Endothelial cell of umbilical vein (primary cell): ENCODE data around the gene SLC35A2. TPM values are rescaled to one million over a fixed set of nuclear protein-coding genes. Genes with fewer than 3 reads are reported as not detected.

Source experiments
- BruUV-seq: library from RNA; stranded (reverse); fragments of 400-500 nt; replicated peaks from 2 replicates; lab custom pipeline; 2021; lab: Mats Ljungman, UMichigan
- CTCF ChIA-PET: fragments of 300-600, 350-600 bp; sonication (Branson Sonifier 250); formaldehyde crosslinking; loops from one replicate; lab custom pipeline; 2021; ENCODE audit warnings: antibody characterized with exemption, inconsistent platforms; lab: Charles Lee
- POLR2A ChIA-PET: fragments of 300-600, 350-600 bp; sonication (Branson Sonifier 250); formaldehyde crosslinking; loops from one replicate; lab custom pipeline; 2021; ENCODE audit warnings: antibody characterized with exemption, inconsistent platforms; lab: Charles Lee
- DNase-seq: peaks from one replicate; pipeline ENCODE4 v3.0.0-alpha.2; 2011; ENCODE audit warnings: low read depth, low spot score
- FAIRE-seq: peaks from 2 replicates; lab custom pipeline; 2011; peaks lifted over from hg19 to GRCh38; lab: Jason Lieb, UNC
- H2AFZ ChIP-seq: 2 replicates; pipeline ENCODE4 v1.6.0; 2012; ENCODE audit warnings: low read depth, low read length, control low read depth, inconsistent platforms
- H3K27ac ChIP-seq: 2 replicates; pipeline ENCODE4 v1.5.1; 2011; ENCODE audit warnings: low read depth, mild to moderate bottlenecking, control low read depth, low read length, moderate library complexity; ENCODE audit not compliant: insufficient read depth
- H3K27me3 ChIP-seq, 2 experiments: 2 replicates each; pipeline versions ENCODE4 v1.6.0 to v1.6.1; 2011; ENCODE audit warnings: low read length in 2 of 2, mixed read lengths in 1 of 2; ENCODE audit not compliant: control insufficient read depth in 2 of 2, insufficient read depth in 2 of 2
- H3K36me3 ChIP-seq, 2 experiments: 2 replicates in 1 of 2; 3 replicates in 1 of 2; pipeline ENCODE4 v1.5.1; 2011; ENCODE audit warnings: low read length in 2 of 2, mild to moderate bottlenecking in 1 of 2, moderate library complexity in 1 of 2; ENCODE audit not compliant: control insufficient read depth in 2 of 2, insufficient read depth in 2 of 2; ENCODE audit errors: extremely low read depth in 1 of 2
- H3K4me1 ChIP-seq: 3 replicates; pipeline ENCODE4 v1.5.1; 2011; ENCODE audit warnings: mild to moderate bottlenecking, low read length; ENCODE audit not compliant: control insufficient read depth, insufficient read depth; ENCODE audit errors: extremely low read depth
- H3K4me2 ChIP-seq: 2 replicates; pipeline ENCODE4 v1.6.1; 2011; ENCODE audit warnings: low read length, control low read depth, mixed read lengths; ENCODE audit not compliant: insufficient read depth
- H3K4me3 ChIP-seq, 3 experiments: fragments of 200-600 bp in 1 of 3; sonication (generic), shearing (Covaris generic) in 1 of 3; replicated peaks in 1 of 3; 2 replicates each; pipeline ENCODE4 v1.5.1; 2011 to 2016; ENCODE audit warnings: control low read depth in 3 of 3, low read length in 3 of 3, mild to moderate bottlenecking in 2 of 3, inconsistent platforms in 1 of 3, low read depth in 1 of 3, moderate library complexity in 1 of 3; ENCODE audit not compliant: insufficient read depth in 1 of 3
- H3K79me2 ChIP-seq: 2 replicates; pipeline ENCODE4 v1.6.0; 2012; ENCODE audit warnings: low read length, inconsistent platforms; ENCODE audit not compliant: control insufficient read depth, insufficient read depth
- H3K9ac ChIP-seq: replicated peaks from 2 replicates; pipeline ENCODE3; 2011; ENCODE audit warnings: low read length, control low read depth; ENCODE audit not compliant: insufficient read depth; ENCODE audit errors: extremely low read depth
- H3K9me1 ChIP-seq: replicated peaks from 3 replicates; pipeline ENCODE4 v1.6.0; 2011; ENCODE audit warnings: mild to moderate bottlenecking, low read length; ENCODE audit not compliant: control insufficient read depth, insufficient read depth; ENCODE audit errors: extremely low read depth
- H3K9me3 ChIP-seq: replicated peaks from 2 replicates; pipeline ENCODE4 v1.5.1; 2012; ENCODE audit warnings: low read length, inconsistent platforms; ENCODE audit not compliant: control insufficient read depth, insufficient read depth
- H4K20me1 ChIP-seq: replicated peaks from 2 replicates; pipeline ENCODE3; 2011; ENCODE audit warnings: mild to moderate bottlenecking, low read length; ENCODE audit not compliant: control insufficient read depth, insufficient read depth; ENCODE audit errors: extremely low read depth
- EZH2 ChIP-seq: IDR thresholded peaks from 2 replicates; pipeline ENCODE4 v1.6.1; 2012; ENCODE audit warnings: borderline replicate concordance, low read depth, mild to moderate bottlenecking, moderate library complexity, low read length, inconsistent platforms; ENCODE audit not compliant: severe bottlenecking
- FOS ChIP-seq: IDR thresholded peaks from 2 replicates; pipeline ENCODE4 v1.6.1; 2011; ENCODE audit warnings: mild to moderate bottlenecking, low read length, moderate library complexity, borderline replicate concordance; ENCODE audit not compliant: insufficient read depth
- GATA2 ChIP-seq: IDR thresholded peaks from 2 replicates; pipeline ENCODE4 v1.7.0; 2011; ENCODE audit warnings: low read depth, mild to moderate bottlenecking, moderate library complexity, mixed read lengths, low read length; ENCODE audit not compliant: insufficient read length, insufficient read depth
- dilution Hi-C: fragments of 300-500 bp; cut with MboI; formaldehyde crosslinking; loops from one replicate; pipeline ENCODE4 v1.15.0; 2019; ENCODE audit warnings: low sequenced_read_pairs; ENCODE audit not compliant: extremely low pct_ligation_motif_present
- intact Hi-C: fragments of 100-400 bp; cut with micrococcal nuclease; formaldehyde crosslinking; loops from one replicate; pipeline ENCODE4 v1.10.0; 2022
- polyA plus RNA-seq, 4 experiments: library from polyadenylated mRNA; depleted of rRNA in 3 of 4; stranded (reverse) in 3 of 4; unstranded in 1 of 4; fragments of >200 nt; gene quantifications; 2 replicates each; pipeline versions ENCODE4 v1.2.1 to v1.2.3, GENCODE V29; 2011 to 2012; ENCODE audit warnings: missing spikeins in 1 of 4
- total RNA-seq: library from RNA; stranded (reverse); gene quantifications from 2 replicates; pipeline ENCODE4 v1.2.3, GENCODE V29; 2021
- TF ChIP-seq, protein P1 (sequence below), 2 donors: IDR thresholded peaks; 1 replicate in 1 of 2; 2 replicates in 1 of 2; pipeline ENCODE4 v1.5.1; 2011; ENCODE audit warnings: low read length in 2 of 2, mild to moderate bottlenecking in 2 of 2, moderate library complexity in 2 of 2, control low read depth in 1 of 2, inconsistent platforms in 1 of 2, low read depth in 1 of 2; ENCODE audit not compliant: insufficient read depth in 1 of 2; ENCODE audit errors: extremely low read depth in 1 of 2

Gene SLC35A2
- total and polyA plus RNA-seq, 2 donors (not counting 3 experiments of a cell fraction or from before 2014, with no cell fraction given), result 31.4 to 64.5 TPM

DNA sequence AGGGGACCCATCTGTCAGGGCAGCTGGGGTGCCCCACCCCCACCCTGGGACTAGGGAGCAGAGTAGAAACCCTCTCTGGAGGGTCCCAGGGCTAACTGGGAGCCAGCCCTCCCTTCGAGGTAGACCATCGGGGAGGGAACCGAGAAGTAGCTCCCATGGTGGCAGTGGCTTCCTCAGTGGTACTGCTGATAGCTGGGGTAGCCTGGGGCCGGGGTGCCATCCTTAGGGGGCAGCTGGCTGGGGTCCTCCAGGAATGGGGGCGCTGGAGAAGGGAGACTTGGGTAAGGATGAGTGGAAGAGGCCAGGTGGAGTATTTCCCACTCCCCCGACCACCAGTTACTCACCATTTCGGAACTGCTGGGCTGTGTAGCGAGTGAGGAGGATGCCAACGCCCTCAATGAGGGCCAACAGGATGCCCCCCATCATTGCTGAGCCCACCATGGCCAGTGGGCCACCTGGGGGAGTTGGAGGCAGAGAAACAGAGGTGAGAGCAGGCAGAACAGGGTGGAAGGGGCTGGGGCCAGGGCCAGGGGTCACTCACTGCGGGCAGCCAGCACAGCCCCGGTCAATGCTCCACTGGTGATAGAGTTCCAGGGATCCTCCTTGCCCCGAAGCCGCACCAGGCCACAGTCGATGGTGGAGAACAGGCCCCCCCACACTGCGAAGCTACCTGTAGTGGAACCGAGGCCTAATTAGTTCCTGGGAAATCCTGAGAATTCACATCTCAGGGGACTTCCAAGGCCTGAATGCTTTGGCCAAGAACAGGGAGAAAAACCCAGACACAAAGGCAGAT lies 17.7 kb downstream of the SLC35A2 start:
- peaks cover 10% of the 10 kb centered on the region for H3K4me1 ChIP-seq
- DNase-seq, result no peak
- POLR2A ChIA-PET, result no interaction called here
- no peak overlapping the region for H3K9ac ChIP-seq
- no peak overlapping the region for H3K27ac ChIP-seq
- no peak overlapping the region for H3K4me2 ChIP-seq
- no peak for FAIRE-seq
- intact Hi-C loops (loop anchor here (10.0 kb wide), 1 partner anchor 371 kb away; the partner anchor contains the start of genes FOXP3 and PPP1R3F), dilution Hi-C loops (no loop called here)
- BruUV-seq, result no TSS peak
- CTCF ChIA-PET, result no interaction called here
- no peak overlapping the region for H2AFZ ChIP-seq
- no peak overlapping the region for H3K4me3 ChIP-seq
- TF ChIP-seq GATA2 (no peak), EZH2 (no peak), FOS (no peak)
- TF ChIP-seq, protein P1, sequence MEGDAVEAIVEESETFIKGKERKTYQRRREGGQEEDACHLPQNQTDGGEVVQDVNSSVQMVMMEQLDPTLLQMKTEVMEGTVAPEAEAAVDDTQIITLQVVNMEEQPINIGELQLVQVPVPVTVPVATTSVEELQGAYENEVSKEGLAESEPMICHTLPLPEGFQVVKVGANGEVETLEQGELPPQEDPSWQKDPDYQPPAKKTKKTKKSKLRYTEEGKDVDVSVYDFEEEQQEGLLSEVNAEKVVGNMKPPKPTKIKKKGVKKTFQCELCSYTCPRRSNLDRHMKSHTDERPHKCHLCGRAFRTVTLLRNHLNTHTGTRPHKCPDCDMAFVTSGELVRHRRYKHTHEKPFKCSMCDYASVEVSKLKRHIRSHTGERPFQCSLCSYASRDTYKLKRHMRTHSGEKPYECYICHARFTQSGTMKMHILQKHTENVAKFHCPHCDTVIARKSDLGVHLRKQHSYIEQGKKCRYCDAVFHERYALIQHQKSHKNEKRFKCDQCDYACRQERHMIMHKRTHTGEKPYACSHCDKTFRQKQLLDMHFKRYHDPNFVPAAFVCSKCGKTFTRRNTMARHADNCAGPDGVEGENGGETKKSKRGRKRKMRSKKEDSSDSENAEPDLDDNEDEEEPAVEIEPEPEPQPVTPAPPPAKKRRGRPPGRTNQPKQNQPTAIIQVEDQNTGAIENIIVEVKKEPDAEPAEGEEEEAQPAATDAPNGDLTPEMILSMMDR (IDR thresholded peaks at IDR 0.05; ENCODE audit: extremely low read depth in 1 of 2, insufficient read depth in 1 of 2, low read depth in 1 of 2, low read length in 2 of 2), result no peak
- H3K27me3 ChIP-seq, result no peaks in the 10 kb centered on the region
- H3K9me3 ChIP-seq, result no peaks in the 10 kb centered on the region
- H3K9me1 ChIP-seq, result no peaks in the 10 kb centered on the region
- peaks cover 9% of the 10 kb centered on the region for H3K79me2 ChIP-seq
- no peaks in the 10 kb centered on the region for H3K36me3 ChIP-seq
- no peaks in the 10 kb centered on the region for H4K20me1 ChIP-seq
